GM10266 (cell line): ENCODE data around the gene KCNN2.

Source experiments
- DNase-seq: peaks from one replicate; pipeline ENCODE4 v3.0.0; 2012; ENCODE audit errors: extremely low spot score
- CTCF ChIP-seq: IDR thresholded peaks from 2 replicates; pipeline ENCODE4 v1.5.1; 2012; ENCODE audit warnings: mild to moderate bottlenecking, low read depth; ENCODE audit not compliant: control insufficient read depth, insufficient read depth; ENCODE audit errors: missing control alignments

Gene KCNN2

GRCh38 chr5:114402206-114402605 lies 40.3 kb downstream of the KCNN2 start:
- DNase-seq: no peak
- no peak for TF ChIP-seq CTCF

- no peak for TF ChIP-seq CTCF
- DNase-seq: no peak
Measured at GRCh38 chr5:114407783-114408182, 45.9 kb downstream of the KCNN2 start.

GRCh38 chr5:114408847-114409246 lies 47.0 kb downstream of the KCNN2 start:
- no peak for TF ChIP-seq CTCF

GRCh38 chr5:114411380-114411931 lies 49.6 kb downstream of the KCNN2 start:
- no peak for DNase-seq
- no peak for TF ChIP-seq CTCF

More at GRCh38 chr5:114408847-114409246, 47.0 kb downstream of the KCNN2 start:
- no peak for DNase-seq

GRCh38 chr5:114412510-114413171 lies 50.8 kb downstream of the KCNN2 start:
- no peak for DNase-seq
- no peak for TF ChIP-seq CTCF

GRCh38 chr5:114415760-114416159 lies 53.9 kb downstream of the KCNN2 start:
- DNase-seq: no peak
- TF ChIP-seq CTCF: no peak

GRCh38 chr5:114416254-114416653 lies 54.4 kb downstream of the KCNN2 start:
- no peak for TF ChIP-seq CTCF
- DNase-seq: no peak
